Left ventricle myocardium inferior (tissue), 1 donor: ENCODE data around the gene DCDC2C. TPM values are rescaled to one million over a fixed set of nuclear protein-coding genes. Genes with fewer than 3 reads are reported as not detected.

Experiments
- DNase-seq: peaks from one replicate; pipeline ENCODE4 v3.0.0-alpha.2; 2020
- H3K27ac ChIP-seq: fragments of 200-600 bp; replicated peaks from 2 replicates; pipeline ENCODE4 v1.8.0; 2021
- H3K27me3 ChIP-seq: fragments of 200-600 bp; 2 replicates; pipeline ENCODE4 v1.8.0; 2021; ENCODE audit warnings: low read depth
- H3K36me3 ChIP-seq: fragments of 200-600 bp; 2 replicates; pipeline ENCODE4 v1.8.0; 2021
- H3K4me1 ChIP-seq: fragments of 200-600 bp; 2 replicates; pipeline ENCODE4 v1.8.0; 2021
- H3K4me3 ChIP-seq: fragments of 200-600 bp; 2 replicates; pipeline ENCODE4 v1.8.0; 2021; ENCODE audit warnings: mild to moderate bottlenecking, moderate library complexity
- H3K9me3 ChIP-seq: fragments of 200-600 bp; replicated peaks from 2 replicates; pipeline ENCODE4 v1.8.0; 2021
- CTCF ChIP-seq: fragments of 200-600 bp; IDR thresholded peaks from 2 replicates; pipeline ENCODE4 v1.8.0; 2021; ENCODE audit warnings: antibody characterized with exemption, mild to moderate bottlenecking, borderline replicate concordance
- intact Hi-C: fragments of 100-400 bp; cut with micrococcal nuclease; formaldehyde crosslinking; loops from one replicate; pipeline ENCODE4 v1.11.0; 2022
- total RNA-seq: library from RNA; stranded (reverse); fragmentation: NEBNext Ultra II Directional; extraction: Animal tissue kit (Norgen Biotek cat#: 25700); gene quantifications from one replicate; pipeline ENCODE4 v1.2.1, GENCODE V29; 2021
- donor health status: DM: no; HTN: yes; CAD: no; lungs with severe emphysema.

DCDC2C gene
- total RNA-seq, 1 donor from 2014 or later: not detected

DNA sequence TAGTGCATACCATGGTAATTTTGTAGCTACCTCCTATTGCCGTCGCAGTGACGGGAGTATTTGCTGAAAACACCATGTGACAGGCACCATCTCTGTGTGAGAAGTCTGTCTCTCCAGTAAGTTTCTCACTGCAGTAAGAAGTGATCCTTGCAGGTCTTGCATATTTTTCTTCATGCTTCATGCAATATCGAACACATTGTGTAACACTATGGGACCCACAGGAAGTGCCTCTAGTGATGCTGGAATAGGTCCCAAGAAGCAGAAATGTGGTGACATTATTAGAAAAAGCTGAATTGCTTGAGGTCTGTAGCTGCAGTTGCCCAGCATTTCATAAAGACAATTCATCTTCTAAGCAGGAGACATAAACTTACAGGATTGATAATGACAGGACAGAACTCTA lies 167.6 kb downstream of the DCDC2C start:
- no peaks in the 10 kb centered on the region for H3K9me3 ChIP-seq
- no peak overlapping the region for H3K4me3 ChIP-seq
- intact Hi-C loops: no loop called here
- no peak for TF ChIP-seq CTCF
- no peak for DNase-seq
- no peaks in the 10 kb centered on the region for H3K27me3 ChIP-seq
- no peaks in the 10 kb centered on the region for H3K4me1 ChIP-seq
- H3K27ac ChIP-seq: no peak overlapping the region
- no peaks in the 10 kb centered on the region for H3K36me3 ChIP-seq

- DNase-seq: no peak
- intact Hi-C loops: no loop called here
- no peak for TF ChIP-seq CTCF
- no peaks in the 10 kb centered on the region for H3K9me3 ChIP-seq
- no peaks in the 10 kb centered on the region for H3K4me1 ChIP-seq
- H3K4me3 ChIP-seq: no peak overlapping the region
- no peaks in the 10 kb centered on the region for H3K27me3 ChIP-seq
- H3K36me3 ChIP-seq: no peaks in the 10 kb centered on the region
- H3K27ac ChIP-seq: no peak overlapping the region
Observed at GRCh38 chr2:3872451-3872850, 169.1 kb downstream of the DCDC2C start.

DNA sequence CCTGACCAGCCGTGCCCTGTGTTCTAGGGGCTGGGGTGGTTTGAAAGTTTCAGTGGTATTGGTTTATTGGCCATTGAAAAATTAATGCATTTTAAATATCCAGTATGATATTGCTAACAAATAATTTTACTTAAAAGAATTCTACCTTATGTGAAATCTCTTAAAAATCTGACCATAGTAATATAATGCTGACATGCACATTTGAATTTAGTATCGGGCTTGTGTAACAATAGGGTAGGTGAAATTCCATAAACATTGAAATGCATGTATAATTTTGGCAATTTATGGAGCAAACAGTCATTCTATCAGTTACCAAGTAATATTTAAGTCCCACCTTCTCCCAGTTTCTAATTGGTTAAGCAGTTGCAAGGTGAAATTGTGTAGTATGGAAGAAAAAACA lies 170.5 kb downstream of the DCDC2C start:
- Histone ChIP-seq H3K9me3 (no peaks in the 10 kb centered on the region), H3K27me3 (peaks cover 13% of the 10 kb centered on the region), H3K27ac (no peak overlapping the region), H3K4me3 (no peak overlapping the region), H3K4me1 (no peaks in the 10 kb centered on the region), H3K36me3 (no peaks in the 10 kb centered on the region)
- no peak for TF ChIP-seq CTCF
- intact Hi-C loops: no loop called here
- DNase-seq: no peak

- no peak for TF ChIP-seq CTCF
- no peak overlapping the region for H3K4me3 ChIP-seq
- intact Hi-C loops: no loop called here
- no peaks in the 10 kb centered on the region for H3K9me3 ChIP-seq
- H3K36me3 ChIP-seq: no peaks in the 10 kb centered on the region
- H3K4me1 ChIP-seq: no peaks in the 10 kb centered on the region
- peaks cover 15% of the 10 kb centered on the region for H3K27me3 ChIP-seq
- H3K27ac ChIP-seq: no peak overlapping the region
- DNase-seq: no peak
Observed at GRCh38 chr2:3876221-3876620, 172.8 kb downstream of the DCDC2C start.

- no peaks in the 10 kb centered on the region for H3K36me3 ChIP-seq
- DNase-seq: no peak
Observed at GRCh38 chr2:3876685-3877084, 173.3 kb downstream of the DCDC2C start.

More at GRCh38 chr2:3876685-3877084, 173.3 kb downstream of the DCDC2C start:
- no peak for TF ChIP-seq CTCF
- no peak overlapping the region for H3K27ac ChIP-seq
- H3K4me1 ChIP-seq: no peaks in the 10 kb centered on the region
- H3K27me3 ChIP-seq: peaks cover 15% of the 10 kb centered on the region
- no peaks in the 10 kb centered on the region for H3K9me3 ChIP-seq
- no peak overlapping the region for H3K4me3 ChIP-seq
- intact Hi-C loops: no loop called here
